Neural cell (in vitro differentiated cells): ENCODE measurements around the gene CYP2E1. TPM values are rescaled to one million over a fixed set of nuclear protein-coding genes. Genes with fewer than 3 reads are reported as not detected.
"Not testable (repeated sequence)": the region's sequence is repeated elsewhere in the genome, so short reads cannot be mapped to it uniquely, and the experiment has no call there.

Source experiments
- H2AFZ ChIP-seq: fragments of 200-600, 300-800 bp; sonication (generic), shearing (Covaris generic); 2 replicates; pipeline ENCODE4 v1.6.0; 2014; ENCODE audit warnings: low read depth, mild to moderate bottlenecking, antibody characterized with exemption, low read length, moderate library complexity
- H3F3A ChIP-seq: fragments of 200-600 bp; shearing (Covaris generic); 2 replicates; pipeline ENCODE4 v1.6.1; 2016; ENCODE audit warnings: mild to moderate bottlenecking, moderate library complexity, mixed read lengths, antibody characterized with exemption, low read length; ENCODE audit not compliant: insufficient read depth, poor library complexity, severe bottlenecking
- H3K27ac ChIP-seq: fragments of 200-600, 300-800 bp; sonication (generic), shearing (Covaris generic); 2 replicates; pipeline ENCODE4 v1.5.1; 2014; ENCODE audit warnings: mild to moderate bottlenecking, low read length, moderate library complexity
- H3K27me3 ChIP-seq: fragments of 300-800, 200-600 bp; sonication (generic), shearing (Covaris generic); 2 replicates; pipeline ENCODE4 v1.6.0; 2014; ENCODE audit warnings: mild to moderate bottlenecking, low read depth, low read length, moderate library complexity; ENCODE audit not compliant: insufficient read depth
- H3K36me3 ChIP-seq: fragments of 300-800, 200-600 bp; sonication (generic), shearing (Covaris generic); 2 replicates; pipeline ENCODE4 v1.5.1; 2014; ENCODE audit warnings: mild to moderate bottlenecking, antibody characterized with exemption, low read length, moderate library complexity; ENCODE audit not compliant: insufficient read depth
- H3K4me2 ChIP-seq: fragments of 300-800, 200-600 bp; sonication (generic), shearing (Covaris generic); 2 replicates; pipeline ENCODE4 v1.6.0; 2014; ENCODE audit warnings: mild to moderate bottlenecking, low read length
- H3K4me3 ChIP-seq: fragments of 300-800, 200-600 bp; sonication (generic), shearing (Covaris generic); 2 replicates; pipeline ENCODE4 v1.5.1; 2014; ENCODE audit warnings: mild to moderate bottlenecking, low read length, moderate library complexity
- H3K79me2 ChIP-seq: fragments of 200-600 bp; shearing (Covaris generic); replicated peaks from 2 replicates; pipeline ENCODE4 v1.6.0; 2014; ENCODE audit warnings: mild to moderate bottlenecking, low read length, moderate library complexity; ENCODE audit not compliant: insufficient read depth
- H3K9ac ChIP-seq: fragments of 300-800, 200-600 bp; sonication (generic), shearing (Covaris generic); 2 replicates; pipeline ENCODE4 v1.6.1; 2016; ENCODE audit warnings: mild to moderate bottlenecking, low read length, mixed read lengths
- H3K9me2 ChIP-seq: fragments of 200-600 bp; shearing (Covaris generic); 2 replicates; pipeline ENCODE4 v1.6.1; 2016; ENCODE audit warnings: mild to moderate bottlenecking, low read length, mixed read lengths; ENCODE audit not compliant: insufficient read depth
- H3K9me3 ChIP-seq: fragments of 200-600, 300-800 bp; sonication (generic), shearing (Covaris generic); 2 replicates; pipeline ENCODE4 v1.6.1; 2016; ENCODE audit warnings: mild to moderate bottlenecking, mixed run types, low read length, moderate library complexity, mixed read lengths
- H4K20me1 ChIP-seq: fragments of 200-600 bp; shearing (Covaris generic); 2 replicates; pipeline ENCODE4 v1.6.1; 2016; ENCODE audit warnings: mild to moderate bottlenecking, mixed run types; ENCODE audit not compliant: insufficient read depth
- CTCF ChIP-seq: fragments of 450-650 bp; IDR thresholded peaks from 2 replicates; pipeline ENCODE4 v1.5.1; 2014; ENCODE audit warnings: antibody characterized with exemption, mild to moderate bottlenecking, moderate library complexity; ENCODE audit not compliant: poor library complexity, severe bottlenecking
- EP300 ChIP-seq: fragments of 450-650 bp; conservative IDR thresholded peaks from 2 replicates; pipeline ENCODE4 v1.6.1; 2014; ENCODE audit warnings: antibody characterized with exemption, mild to moderate bottlenecking, moderate library complexity; ENCODE audit not compliant: poor library complexity, severe bottlenecking
- EZH2 ChIP-seq: fragments of 200-600, 300-800 bp; shearing (Covaris generic), sonication (generic); IDR thresholded peaks from 2 replicates; pipeline ENCODE4 v1.6.1; 2014; ENCODE audit warnings: antibody characterized with exemption, low read length, borderline replicate concordance, mild to moderate bottlenecking; ENCODE audit not compliant: insufficient read depth, poor library complexity, severe bottlenecking
- MXI1 ChIP-seq: fragments of 450-650 bp; conservative IDR thresholded peaks from 2 replicates; pipeline ENCODE4 v1.6.1; 2014; ENCODE audit warnings: antibody characterized with exemption, mild to moderate bottlenecking; ENCODE audit not compliant: poor library complexity, severe bottlenecking
- POLR2AphosphoS5 ChIP-seq: IDR thresholded peaks from 2 replicates; pipeline ENCODE4 v1.6.1; 2012
- RAD21 ChIP-seq: fragments of 450-650 bp; conservative IDR thresholded peaks from 2 replicates; pipeline ENCODE4 v1.6.1; 2014; ENCODE audit warnings: antibody characterized with exemption, mild to moderate bottlenecking, moderate library complexity
- REST ChIP-seq: IDR thresholded peaks from 2 replicates; pipeline ENCODE4 v1.6.1; 2012; ENCODE audit warnings: borderline replicate concordance
- SMC3 ChIP-seq: fragments of 450-650 bp; conservative IDR thresholded peaks from 2 replicates; pipeline ENCODE4 v1.6.1; 2014; ENCODE audit warnings: antibody characterized with exemption, mild to moderate bottlenecking, moderate library complexity; ENCODE audit not compliant: poor library complexity
- TAF1 ChIP-seq: IDR thresholded peaks from 2 replicates; pipeline ENCODE4 v1.6.1; 2012; ENCODE audit warnings: low read depth
- polyA plus RNA-seq: library from polyadenylated mRNA; depleted of rRNA; stranded (reverse); fragments of >200 nt; gene quantifications from 2 replicates; pipeline ENCODE4 v1.2.3, GENCODE V29; 2014

CYP2E1 gene
- polyA plus RNA-seq, 1 donor from 2014 or later, result 1.7 TPM

GRCh38 chr10:133567119-133567518 is 40.0 kb downstream of the CYP2E1 start:
- H3K36me3 ChIP-seq, result no peaks in the 10 kb centered on the region
- no peak for TF ChIP-seq TAF1
- no peak for TF ChIP-seq SMC3
- TF ChIP-seq MXI1, result no peak
- no peak overlapping the region for H3K9ac ChIP-seq
- H4K20me1 ChIP-seq, result no peaks in the 10 kb centered on the region
- H3F3A ChIP-seq, result no peaks in the 10 kb centered on the region
- H3K27ac ChIP-seq, result no peak overlapping the region
- no peak overlapping the region for H3K4me3 ChIP-seq
- no peak overlapping the region for H3K4me2 ChIP-seq
- peaks cover 7% of the 10 kb centered on the region for H3K9me3 ChIP-seq
- no peaks in the 10 kb centered on the region for H3K9me2 ChIP-seq
- no peaks in the 10 kb centered on the region for H3K79me2 ChIP-seq
- no peak overlapping the region for H2AFZ ChIP-seq
- H3K27me3 ChIP-seq, result no peaks in the 10 kb centered on the region

GRCh38 chr10:133567609-133568286 is 40.6 kb downstream of the CYP2E1 start:
- H3K27ac ChIP-seq, result no peak overlapping the region
- peaks cover 7% of the 10 kb centered on the region for H3K9me3 ChIP-seq
- no peaks in the 10 kb centered on the region for H4K20me1 ChIP-seq
- TF ChIP-seq MXI1, result no peak
- no peak for TF ChIP-seq POLR2AphosphoS5
- TF ChIP-seq RAD21, result no peak
- TF ChIP-seq EZH2, result no peak
- no peak for TF ChIP-seq SMC3
- no peak for TF ChIP-seq CTCF
- TF ChIP-seq REST, result no peak
- no peak for TF ChIP-seq EP300
- no peak for TF ChIP-seq TAF1
- no peaks in the 10 kb centered on the region for H3K36me3 ChIP-seq
- no peaks in the 10 kb centered on the region for H3K79me2 ChIP-seq
- H3K9ac ChIP-seq, result no peak overlapping the region
- H3K27me3 ChIP-seq, result no peaks in the 10 kb centered on the region
- H3K9me2 ChIP-seq, result no peaks in the 10 kb centered on the region
- no peak overlapping the region for H3K4me2 ChIP-seq
- H3F3A ChIP-seq, result no peaks in the 10 kb centered on the region
- no peak overlapping the region for H2AFZ ChIP-seq
- no peak overlapping the region for H3K4me3 ChIP-seq

- Histone ChIP-seq H3K4me3 (no peak overlapping the region), H3K36me3 (no peaks in the 10 kb centered on the region), H3K9me3 (peaks cover 7% of the 10 kb centered on the region), H3F3A (no peaks in the 10 kb centered on the region), H2AFZ (no peak overlapping the region), H3K79me2 (no peaks in the 10 kb centered on the region), H4K20me1 (no peaks in the 10 kb centered on the region), H3K9me2 (no peaks in the 10 kb centered on the region), H3K27me3 (no peaks in the 10 kb centered on the region), H3K27ac (no peak overlapping the region), H3K4me2 (no peak overlapping the region), H3K9ac (no peak overlapping the region)
- TF ChIP-seq EZH2, result no peak
- TF ChIP-seq MXI1, result no peak
- TF ChIP-seq SMC3, result no peak
- no peak for TF ChIP-seq CTCF
- no peak for TF ChIP-seq RAD21
- no peak for TF ChIP-seq EP300
- no peak for TF ChIP-seq POLR2AphosphoS5
Observed at GRCh38 chr10:133568287-133568614, 41.1 kb downstream of the CYP2E1 start.

- H3F3A ChIP-seq, H3K4me2 ChIP-seq: not testable (repeated sequence)
Observed at GRCh38 chr10:133568831-133569527, 41.8 kb downstream of the CYP2E1 start.

More at GRCh38 chr10:133568831-133569527, 41.8 kb downstream of the CYP2E1 start:
- H3K9me3 ChIP-seq, H2AFZ ChIP-seq, H4K20me1 ChIP-seq, H3K27ac ChIP-seq, H3K27me3 ChIP-seq, H3K9ac ChIP-seq, H3K4me3 ChIP-seq, H3K79me2 ChIP-seq, H3K9me2 ChIP-seq, H3K36me3 ChIP-seq: not testable (repeated sequence)
